Measurements from ENCODE around the gene ARPC1B. TPM values are rescaled to one million over a fixed set of nuclear protein-coding genes. Genes with fewer than 3 reads are reported as not detected.

ARPC1B gene
- total RNA-seq, 1 donor from 2014 or later = 175 TPM

DNA sequence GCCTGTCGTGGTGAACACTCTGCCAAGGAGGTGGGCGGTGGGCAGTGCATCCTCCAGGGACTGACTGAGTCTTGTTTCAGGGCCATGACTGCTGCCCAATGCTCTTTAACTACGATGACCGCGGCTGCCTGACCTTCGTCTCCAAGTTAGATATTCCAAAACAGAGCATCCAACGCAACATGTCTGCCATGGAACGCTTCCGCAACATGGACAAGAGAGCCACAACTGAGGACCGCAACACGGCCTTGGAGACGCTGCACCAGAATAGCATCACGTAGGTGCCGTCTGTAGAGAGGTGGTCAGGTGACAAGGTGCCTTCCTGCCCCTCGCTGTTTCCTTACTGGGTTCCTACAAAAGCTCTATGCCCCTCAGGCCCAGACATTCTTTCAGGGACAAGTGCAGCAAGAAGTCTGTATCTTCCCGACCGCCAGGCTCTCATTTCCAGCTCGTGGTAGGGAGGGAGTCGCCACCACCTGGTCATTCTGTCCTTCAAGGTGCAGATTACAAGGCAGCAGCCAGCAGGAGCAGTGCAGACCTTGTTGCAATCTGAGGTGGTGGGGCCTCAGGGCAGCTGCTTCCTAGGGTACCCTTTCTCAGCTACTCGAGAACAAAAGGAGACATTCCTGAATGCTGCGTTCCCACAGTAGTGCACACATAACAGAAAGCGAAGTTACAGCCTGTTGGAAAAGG, 14.9 kb upstream of the ARPC1B start:
- Histone ChIP-seq H3K79me2 (ENCODE audit: insufficient read depth, low read length) (peaks cover 5% of the 10 kb centered on the region), H4K20me1 (ENCODE audit: insufficient read depth, low read length) (peaks cover 27% of the 10 kb centered on the region), H3K27ac (ENCODE audit: low read depth, low read length) (no peak overlapping the region), H3K36me3 (ENCODE audit: insufficient read depth, low read length) (peaks cover 41% of the 10 kb centered on the region), H2AFZ (ENCODE audit: low read depth, low read length) (no peak overlapping the region), H3K4me2 (ENCODE audit: low read length) (no peak overlapping the region), H3K9ac (ENCODE audit: low read length) (no peak overlapping the region), H3K27me3 (ENCODE audit: insufficient read depth, low read length) (no peaks in the 10 kb centered on the region), H3K9me3 (ENCODE audit: insufficient read depth, low read depth, low read length) (no peaks in the 10 kb centered on the region), H3K4me1 (ENCODE audit: insufficient read depth, low read length) (peaks cover 13% of the 10 kb centered on the region), H3K4me3 (ENCODE audit: insufficient read depth, low read depth, low read length) (no peak overlapping the region)
- Mint-ChIP-seq H3K4me1 (ENCODE audit: low read depth, unreplicated experiment) (peaks cover 8% of the 10 kb centered on the region), H3K9me3 (ENCODE audit: unreplicated experiment) (no peaks in the 10 kb centered on the region), H3K27ac (ENCODE audit: unreplicated experiment) (no peak overlapping the region), H3K27me3 (ENCODE audit: low read depth, unreplicated experiment) (no peaks in the 10 kb centered on the region), H3K4me3 (ENCODE audit: unreplicated experiment) (no peak overlapping the region), H3K36me3 (ENCODE audit: low read depth, unreplicated experiment) (peaks cover 12% of the 10 kb centered on the region)
- DNase-seq (ENCODE audit: low read depth) = no peak
- TF ChIP-seq EZH2 (IDR thresholded peaks at IDR 0.05; ENCODE audit: insufficient read depth, low read length) = no peak
- TF ChIP-seq, protein P1, sequence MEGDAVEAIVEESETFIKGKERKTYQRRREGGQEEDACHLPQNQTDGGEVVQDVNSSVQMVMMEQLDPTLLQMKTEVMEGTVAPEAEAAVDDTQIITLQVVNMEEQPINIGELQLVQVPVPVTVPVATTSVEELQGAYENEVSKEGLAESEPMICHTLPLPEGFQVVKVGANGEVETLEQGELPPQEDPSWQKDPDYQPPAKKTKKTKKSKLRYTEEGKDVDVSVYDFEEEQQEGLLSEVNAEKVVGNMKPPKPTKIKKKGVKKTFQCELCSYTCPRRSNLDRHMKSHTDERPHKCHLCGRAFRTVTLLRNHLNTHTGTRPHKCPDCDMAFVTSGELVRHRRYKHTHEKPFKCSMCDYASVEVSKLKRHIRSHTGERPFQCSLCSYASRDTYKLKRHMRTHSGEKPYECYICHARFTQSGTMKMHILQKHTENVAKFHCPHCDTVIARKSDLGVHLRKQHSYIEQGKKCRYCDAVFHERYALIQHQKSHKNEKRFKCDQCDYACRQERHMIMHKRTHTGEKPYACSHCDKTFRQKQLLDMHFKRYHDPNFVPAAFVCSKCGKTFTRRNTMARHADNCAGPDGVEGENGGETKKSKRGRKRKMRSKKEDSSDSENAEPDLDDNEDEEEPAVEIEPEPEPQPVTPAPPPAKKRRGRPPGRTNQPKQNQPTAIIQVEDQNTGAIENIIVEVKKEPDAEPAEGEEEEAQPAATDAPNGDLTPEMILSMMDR (IDR thresholded peaks at IDR 0.05; ENCODE audit: insufficient read depth, low read depth, low read length) = no peak
- FAIRE-seq = no peak

GRCh38 chr7:99362801-99363200, 11.7 kb upstream of the ARPC1B start:
- peak; percentile 90 for DNase-seq (ENCODE audit: low read depth)
- TF ChIP-seq, protein P1 (IDR thresholded peaks at IDR 0.05; ENCODE audit: insufficient read depth, low read depth, low read length) = no peak
- no peak for TF ChIP-seq EZH2 (IDR thresholded peaks at IDR 0.05; ENCODE audit: insufficient read depth, low read length)
- Histone ChIP-seq H3K36me3 (ENCODE audit: insufficient read depth, low read length) (peaks cover 51% of the 10 kb centered on the region), H2AFZ (ENCODE audit: low read depth, low read length) (no peak overlapping the region), H3K27me3 (ENCODE audit: insufficient read depth, low read length) (no peaks in the 10 kb centered on the region), H3K4me3 (ENCODE audit: insufficient read depth, low read depth, low read length) (no peak overlapping the region), H3K4me1 (ENCODE audit: insufficient read depth, low read length) (peaks cover 13% of the 10 kb centered on the region), H3K9ac (ENCODE audit: low read length) (peak overlapping the region; percentile 23), H3K27ac (ENCODE audit: low read depth, low read length) (peak overlapping the region; percentile 57), H4K20me1 (ENCODE audit: insufficient read depth, low read length) (peaks cover 41% of the 10 kb centered on the region), H3K79me2 (ENCODE audit: insufficient read depth, low read length) (peaks cover 4% of the 10 kb centered on the region), H3K4me2 (ENCODE audit: low read length) (peak overlapping the region; percentile 35), H3K9me3 (ENCODE audit: insufficient read depth, low read depth, low read length) (no peaks in the 10 kb centered on the region)
- H3K4me1 Mint-ChIP-seq (ENCODE audit: low read depth, unreplicated experiment) = peaks cover 8% of the 10 kb centered on the region
- H3K9me3 Mint-ChIP-seq (ENCODE audit: unreplicated experiment) = no peaks in the 10 kb centered on the region
- no peaks in the 10 kb centered on the region for H3K27me3 Mint-ChIP-seq (ENCODE audit: low read depth, unreplicated experiment)
- FAIRE-seq = no peak
- peak overlapping the region; percentile 95 for H3K27ac Mint-ChIP-seq (ENCODE audit: unreplicated experiment)
- no peak overlapping the region for H3K4me3 Mint-ChIP-seq (ENCODE audit: unreplicated experiment)
- peaks cover 13% of the 10 kb centered on the region for H3K36me3 Mint-ChIP-seq (ENCODE audit: low read depth, unreplicated experiment)

DNA sequence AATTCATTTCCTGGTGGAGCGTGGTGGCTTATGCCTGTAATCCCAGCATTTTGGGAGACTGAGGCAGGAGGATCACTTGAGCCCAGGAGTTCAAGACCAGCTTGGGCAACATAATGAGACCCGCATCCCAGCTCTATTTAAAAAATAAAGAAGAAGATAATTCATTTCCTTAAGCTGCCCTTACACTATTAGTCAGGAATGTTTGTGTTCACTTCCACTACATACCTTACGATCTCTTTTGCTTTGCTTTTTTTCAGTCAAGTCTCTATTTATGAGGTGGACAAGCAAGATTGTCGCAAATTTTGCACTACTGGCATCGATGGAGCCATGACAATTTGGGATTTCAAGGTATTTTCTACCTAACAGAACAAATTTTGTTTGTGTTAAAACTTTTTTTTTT, 11.2 kb upstream of the ARPC1B start:
- Mint-ChIP-seq H3K27ac (ENCODE audit: unreplicated experiment) (peak overlapping the region; percentile 95), H3K4me1 (ENCODE audit: low read depth, unreplicated experiment) (peaks cover 8% of the 10 kb centered on the region), H3K36me3 (ENCODE audit: low read depth, unreplicated experiment) (peaks cover 11% of the 10 kb centered on the region), H3K4me3 (ENCODE audit: unreplicated experiment) (no peak overlapping the region), H3K9me3 (ENCODE audit: unreplicated experiment) (no peaks in the 10 kb centered on the region), H3K27me3 (ENCODE audit: low read depth, unreplicated experiment) (no peaks in the 10 kb centered on the region)
- Histone ChIP-seq H3K27me3 (ENCODE audit: insufficient read depth, low read length) (no peaks in the 10 kb centered on the region), H2AFZ (ENCODE audit: low read depth, low read length) (no peak overlapping the region), H3K79me2 (ENCODE audit: insufficient read depth, low read length) (no peaks in the 10 kb centered on the region), H3K27ac (ENCODE audit: low read depth, low read length) (peak overlapping the region; percentile 57), H3K4me1 (ENCODE audit: insufficient read depth, low read length) (peaks cover 13% of the 10 kb centered on the region), H3K4me2 (ENCODE audit: low read length) (peak overlapping the region; percentile 35), H3K36me3 (ENCODE audit: insufficient read depth, low read length) (peaks cover 49% of the 10 kb centered on the region), H3K9ac (ENCODE audit: low read length) (peak overlapping the region; percentile 23), H3K4me3 (ENCODE audit: insufficient read depth, low read depth, low read length) (no peak overlapping the region), H3K9me3 (ENCODE audit: insufficient read depth, low read depth, low read length) (no peaks in the 10 kb centered on the region), H4K20me1 (ENCODE audit: insufficient read depth, low read length) (peaks cover 37% of the 10 kb centered on the region)
- TF ChIP-seq EZH2 (IDR thresholded peaks at IDR 0.05; ENCODE audit: insufficient read depth, low read length) = no peak
- TF ChIP-seq, protein P1 (IDR thresholded peaks at IDR 0.05; ENCODE audit: insufficient read depth, low read depth, low read length) = no peak
- DNase-seq (ENCODE audit: low read depth) (peak; percentile 37), FAIRE-seq (no peak)
